HepG2 (cell line): ENCODE measurements around the gene TTPAL. TPM values are rescaled to one million over a fixed set of nuclear protein-coding genes. Genes with fewer than 3 reads are reported as not detected.
A peak's percentile ranks its signal among the peaks of the same experiment; 100 is the strongest.

Source experiments
- ATF7 ChIP-seq, 2 experiments: fragments of 450-650 bp in 1 of 2; sonication (generic) in 1 of 2; formaldehyde crosslinking in 1 of 2; IDR thresholded peaks; 2 replicates each; pipeline versions ENCODE4 v1.4.0 to v1.6.1; 2016 to 2020; ENCODE audit warnings: antibody characterized with exemption in 1 of 2, mild to moderate bottlenecking in 1 of 2, missing genetic modification reagents in 1 of 2
- CCAR2 ChIP-seq: fragments of 200-400 bp; formaldehyde crosslinking; optimal IDR thresholded peaks from 2 replicates; pipeline ENCODE3; 2018; ENCODE audit warnings: low read depth, mild to moderate bottlenecking, low read length, moderate library complexity
- EHMT2 ChIP-seq: fragments of 200-600 bp; sonication (generic); IDR thresholded peaks from 2 replicates; pipeline ENCODE4 v1.7.0; 2017; ENCODE audit warnings: antibody characterized with exemption, low read depth, low read length, borderline replicate concordance
- FOXC1 ChIP-seq: sonication (generic); formaldehyde crosslinking; IDR thresholded peaks from 2 replicates; pipeline ENCODE4 v1.8.0; 2022; ENCODE audit warnings: mild to moderate bottlenecking, missing genetic modification reagents, borderline replicate concordance
- HBP1 ChIP-seq: IDR thresholded peaks from 2 replicates; pipeline ENCODE4 v1.6.1; 2016; ENCODE audit warnings: low read depth, control low read depth
- HOXA9 ChIP-seq: sonication (generic); formaldehyde crosslinking; IDR thresholded peaks from 2 replicates; pipeline ENCODE4 v1.8.1; 2022; ENCODE audit warnings: missing genetic modification reagents, mild to moderate bottlenecking, moderate library complexity, borderline replicate concordance
- JUNB ChIP-seq: sonication (generic); formaldehyde crosslinking; IDR thresholded peaks from 2 replicates; pipeline ENCODE4 v1.8.0; 2022; ENCODE audit warnings: missing genetic modification reagents, mild to moderate bottlenecking, borderline replicate concordance
- JUND ChIP-seq: sonication (generic); formaldehyde crosslinking; IDR thresholded peaks from 2 replicates; pipeline ENCODE4 v1.8.0; 2022; ENCODE audit warnings: mild to moderate bottlenecking, missing genetic modification reagents
- MLX ChIP-seq: IDR thresholded peaks from 2 replicates; pipeline ENCODE4 v1.6.1; 2016
- NFRKB ChIP-seq: fragments of 450-650 bp; IDR thresholded peaks from 2 replicates; pipeline ENCODE4 v1.6.1; 2017
- NFYC ChIP-seq: IDR thresholded peaks from 2 replicates; pipeline ENCODE4 v1.6.1; 2016; ENCODE audit warnings: missing genetic modification reagents, missing compliant biosample characterization
- NR1H2 ChIP-seq: sonication (generic); formaldehyde crosslinking; IDR thresholded peaks from 2 replicates; pipeline ENCODE4 v1.8.1; 2022; ENCODE audit warnings: low read depth, missing genetic modification reagents, borderline replicate concordance
- PHF20 ChIP-seq: sonication (generic); formaldehyde crosslinking; IDR thresholded peaks from 2 replicates; pipeline ENCODE4 v1.5.0; 2020; ENCODE audit warnings: mild to moderate bottlenecking, missing genetic modification reagents
- PHF21A ChIP-seq: sonication (generic); formaldehyde crosslinking; IDR thresholded peaks from 2 replicates; pipeline ENCODE4 v1.5.0; 2020; ENCODE audit warnings: mild to moderate bottlenecking, missing genetic modification reagents
- RARA ChIP-seq: IDR thresholded peaks from 2 replicates; pipeline ENCODE4 v1.6.1; 2016; ENCODE audit warnings: missing genetic modification reagents, missing compliant biosample characterization
- SMARCE1 ChIP-seq: fragments of 450-650 bp; IDR thresholded peaks from 2 replicates; pipeline ENCODE4 v1.6.1; 2017; ENCODE audit warnings: borderline replicate concordance
- TEAD3 ChIP-seq: optimal IDR thresholded peaks from 2 replicates; pipeline ENCODE3; 2016; ENCODE audit warnings: borderline replicate concordance
- WIZ ChIP-seq: sonication (generic); formaldehyde crosslinking; IDR thresholded peaks from 2 replicates; pipeline ENCODE4 v1.5.1; 2020; ENCODE audit warnings: mild to moderate bottlenecking, missing genetic modification reagents
- ZBTB2 ChIP-seq: sonication (generic); formaldehyde crosslinking; IDR thresholded peaks from 2 replicates; pipeline ENCODE4 v1.8.0; 2022; ENCODE audit warnings: low read depth, missing genetic modification reagents
- ZNF253 ChIP-seq: sonication (generic); formaldehyde crosslinking; IDR thresholded peaks from 2 replicates; pipeline ENCODE4 v1.8.0; 2022; ENCODE audit warnings: mild to moderate bottlenecking, missing genetic modification reagents, borderline replicate concordance
- ZNF484 ChIP-seq: sonication (generic); formaldehyde crosslinking; IDR thresholded peaks from 2 replicates; pipeline ENCODE4 v1.5.1; 2020; ENCODE audit warnings: mild to moderate bottlenecking, low read depth, missing genetic modification reagents, borderline replicate concordance
- ZNF577 ChIP-seq: sonication (generic); formaldehyde crosslinking; IDR thresholded peaks from 2 replicates; pipeline ENCODE4 v1.4.0; 2020; ENCODE audit warnings: mild to moderate bottlenecking, low read depth, missing genetic modification reagents, borderline replicate concordance
- ZNF619 ChIP-seq: sonication (generic); formaldehyde crosslinking; IDR thresholded peaks from 2 replicates; pipeline ENCODE4 v1.4.0; 2020; ENCODE audit warnings: mild to moderate bottlenecking, missing genetic modification reagents
- ZNF678 ChIP-seq: sonication (generic); formaldehyde crosslinking; IDR thresholded peaks from 2 replicates; pipeline ENCODE4 v1.4.0; 2020; ENCODE audit warnings: mild to moderate bottlenecking, missing genetic modification reagents
- ZSCAN12 ChIP-seq: sonication (generic); formaldehyde crosslinking; IDR thresholded peaks from 2 replicates; pipeline ENCODE4 v1.9.0; 2021; ENCODE audit warnings: mild to moderate bottlenecking, missing genetic modification reagents
- ZSCAN25 ChIP-seq: sonication (generic); formaldehyde crosslinking; IDR thresholded peaks from 2 replicates; pipeline ENCODE4 v1.8.0; 2022; ENCODE audit warnings: mild to moderate bottlenecking, missing genetic modification reagents
- ZSCAN5A ChIP-seq: sonication (generic); formaldehyde crosslinking; IDR thresholded peaks from 2 replicates; pipeline ENCODE4 v1.8.0; 2022; ENCODE audit warnings: mild to moderate bottlenecking, missing genetic modification reagents, borderline replicate concordance
- polyA plus RNA-seq, 8 experiments: library from polyadenylated mRNA; depleted of rRNA in 3 of 8; stranded (reverse) in 7 of 8; unstranded in 1 of 8; fragments of >200 nt; fragmentation: Illumina TruSeq in 4 of 8; extraction: Trizol in 4 of 8; gene quantifications; 2 replicates each; pipeline versions ENCODE4 v1.2.1 to v1.2.3, GENCODE V29; 2011 to 2016; ENCODE audit warnings: low read depth in 4 of 8, missing spikeins in 1 of 8, mixed read lengths in 1 of 8; ENCODE audit not compliant: insufficient read depth in 1 of 8
- total RNA-seq, 5 experiments: library from RNA; depleted of rRNA; stranded (reverse); fragments of >200 nt; fragmentation: Illumina TruSeq; extraction: Trizol; gene quantifications; 2 replicates each; pipeline ENCODE4 v1.2.3, GENCODE V29; 2016; ENCODE audit warnings: low read depth in 1 of 5

TTPAL gene
- total and polyA plus RNA-seq, 2 of the 13 experiments (the other 11 are each of a cell fraction or from before 2014, with no cell fraction given), result 4.3 to 18.8 TPM

GRCh38 chr20:44430270-44431065, 45.2 kb upstream of the TTPAL start (continued):
- no peak for TF ChIP-seq ATF7 (IDR thresholded peaks at IDR 0.05)
- TF ChIP-seq ATF7 (CRISPR knock-in tag; IDR thresholded peaks at IDR 0.05), result no peak
- 0 out of 2 replicates have a peak, but pooled peaks have one; percentile 44 for TF ChIP-seq FOXC1
- no peak for TF ChIP-seq ZNF577 (CRISPR knock-in tag)
- no peak; the same call in 1 of the 2 replicates for TF ChIP-seq ZNF619 (CRISPR knock-in tag)
- no peak for TF ChIP-seq ZSCAN12 (CRISPR knock-in tag)
- TF ChIP-seq HOXA9 (CRISPR knock-in tag), result 0 out of 2 replicates have a peak, but pooled peaks have one; percentile 54
- TF ChIP-seq ZNF484 (CRISPR knock-in tag), result no peak
- TF ChIP-seq HBP1 (CRISPR knock-in tag), result no peak
- TF ChIP-seq EHMT2, result no peak
- no peak for TF ChIP-seq TEAD3
- TF ChIP-seq CCAR2, result no peak
- no peak for TF ChIP-seq ZNF253 (CRISPR knock-in tag)
- no peak for TF ChIP-seq RARA (CRISPR knock-in tag)
- no peak for TF ChIP-seq JUND (CRISPR knock-in tag)
- TF ChIP-seq JUNB (CRISPR knock-in tag), result no peak; the same call in 1 of the 2 replicates
- TF ChIP-seq PHF21A (CRISPR knock-in tag), result no peak
- no peak for TF ChIP-seq ZSCAN25 (CRISPR knock-in tag)
- TF ChIP-seq SMARCE1, result no peak
- no peak for TF ChIP-seq ZNF678 (CRISPR knock-in tag)
- TF ChIP-seq NFYC, result no peak
- TF ChIP-seq ZSCAN5A (CRISPR knock-in tag), result no peak
- TF ChIP-seq MLX (CRISPR knock-in tag), result no peak
- TF ChIP-seq ZBTB2 (CRISPR knock-in tag), result peak; percentile 54; the same call in 1 of the 2 replicates
- TF ChIP-seq PHF20, result no peak
- TF ChIP-seq NFRKB, result no peak
- no peak for TF ChIP-seq NR1H2 (CRISPR knock-in tag)
- TF ChIP-seq WIZ (CRISPR knock-in tag), result no peak
